ENCODE data around the gene DYSF. TPM values are rescaled to one million over a fixed set of nuclear protein-coding genes. Genes with fewer than 3 reads are reported as not detected.

DYSF gene
- total RNA-seq, 1 donor = 0.18 TPM

DNA sequence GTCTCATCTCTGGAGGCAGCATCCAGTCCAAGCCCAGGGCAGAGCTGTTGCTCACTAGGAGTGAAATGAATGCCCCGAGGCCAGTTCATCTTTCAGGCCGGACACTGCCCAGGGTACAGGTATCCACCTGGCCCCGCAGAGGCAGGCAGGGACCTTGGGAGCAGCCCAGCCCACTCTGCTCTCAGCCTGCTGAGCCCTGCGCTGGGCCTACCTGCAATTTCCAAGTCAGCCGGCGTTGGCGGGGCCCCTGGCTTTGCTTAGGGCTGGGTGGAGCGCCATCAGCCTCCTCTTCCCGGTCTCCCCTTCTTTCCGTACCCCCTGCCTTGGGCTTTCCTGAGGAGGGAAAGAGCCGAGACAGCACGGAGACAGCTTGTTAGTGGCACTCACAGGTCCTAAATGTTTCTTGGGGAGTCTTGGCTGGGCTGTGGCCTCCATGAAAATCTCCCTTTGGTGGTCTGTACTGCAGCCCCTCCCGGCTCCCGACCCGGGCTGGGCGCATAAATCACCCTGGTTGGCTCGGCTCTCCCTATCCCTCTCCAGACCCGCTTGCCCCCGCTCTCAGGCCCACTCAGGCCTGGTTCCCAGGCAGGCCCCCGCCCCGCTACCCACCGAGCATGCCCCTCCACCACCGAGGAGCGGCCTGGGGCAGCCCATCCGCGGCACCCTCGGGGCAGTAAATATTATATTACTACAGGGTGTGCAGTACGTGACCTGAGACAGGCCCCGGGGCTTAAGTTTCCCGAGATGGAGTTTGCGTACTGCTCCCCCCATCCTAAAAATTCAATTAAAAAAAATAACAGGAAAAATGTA lies 106.7 kb downstream of the DYSF start:
- no peak overlapping the region for H3K4me3 ChIP-seq (ENCODE audit: low read depth, low read length)
- TF ChIP-seq, protein P1, sequence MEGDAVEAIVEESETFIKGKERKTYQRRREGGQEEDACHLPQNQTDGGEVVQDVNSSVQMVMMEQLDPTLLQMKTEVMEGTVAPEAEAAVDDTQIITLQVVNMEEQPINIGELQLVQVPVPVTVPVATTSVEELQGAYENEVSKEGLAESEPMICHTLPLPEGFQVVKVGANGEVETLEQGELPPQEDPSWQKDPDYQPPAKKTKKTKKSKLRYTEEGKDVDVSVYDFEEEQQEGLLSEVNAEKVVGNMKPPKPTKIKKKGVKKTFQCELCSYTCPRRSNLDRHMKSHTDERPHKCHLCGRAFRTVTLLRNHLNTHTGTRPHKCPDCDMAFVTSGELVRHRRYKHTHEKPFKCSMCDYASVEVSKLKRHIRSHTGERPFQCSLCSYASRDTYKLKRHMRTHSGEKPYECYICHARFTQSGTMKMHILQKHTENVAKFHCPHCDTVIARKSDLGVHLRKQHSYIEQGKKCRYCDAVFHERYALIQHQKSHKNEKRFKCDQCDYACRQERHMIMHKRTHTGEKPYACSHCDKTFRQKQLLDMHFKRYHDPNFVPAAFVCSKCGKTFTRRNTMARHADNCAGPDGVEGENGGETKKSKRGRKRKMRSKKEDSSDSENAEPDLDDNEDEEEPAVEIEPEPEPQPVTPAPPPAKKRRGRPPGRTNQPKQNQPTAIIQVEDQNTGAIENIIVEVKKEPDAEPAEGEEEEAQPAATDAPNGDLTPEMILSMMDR (IDR thresholded peaks at IDR 0.05; ENCODE audit: insufficient read depth, low read length) = no peak
- no peak for DNase-seq (ENCODE audit: low read depth)

DNA sequence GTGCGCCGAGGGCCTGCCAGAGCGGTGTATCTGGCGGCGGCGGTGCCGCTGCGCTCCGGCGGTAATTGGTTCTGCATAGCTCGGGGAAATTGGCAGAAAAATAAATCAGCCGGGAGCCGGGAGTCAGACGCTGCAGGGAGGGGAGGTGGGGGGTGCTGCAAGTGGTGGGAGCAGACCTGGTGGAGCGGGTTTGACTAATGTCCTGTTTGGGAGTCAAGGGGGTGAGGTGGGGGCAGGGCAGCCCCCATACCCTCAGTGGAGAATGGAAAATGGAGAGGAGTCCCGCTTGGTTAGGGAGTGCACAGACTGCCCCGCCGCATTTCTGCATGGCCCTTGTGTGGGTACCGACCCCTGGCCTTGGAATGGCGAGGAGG lies 107.3 kb downstream of the DYSF start:
- no peak for DNase-seq (ENCODE audit: low read depth)
- TF ChIP-seq, protein P1 (IDR thresholded peaks at IDR 0.05; ENCODE audit: insufficient read depth, low read length) = no peak
- H3K4me3 ChIP-seq (ENCODE audit: low read depth, low read length) = no peak overlapping the region

- TF ChIP-seq, protein P1 (IDR thresholded peaks at IDR 0.05; ENCODE audit: insufficient read depth, low read length) = no peak
- DNase-seq (ENCODE audit: low read depth) = no peak
- no peak overlapping the region for H3K4me3 ChIP-seq (ENCODE audit: low read depth, low read length)
These were observed 108.3 kb downstream of the DYSF start for GRCh38 chr2:71561441-71562267.

- no peak for DNase-seq (ENCODE audit: low read depth)
- H3K4me3 ChIP-seq (ENCODE audit: low read depth, low read length) = no peak overlapping the region
- TF ChIP-seq, protein P1 (IDR thresholded peaks at IDR 0.05; ENCODE audit: insufficient read depth, low read length) = no peak
These were observed 109.2 kb downstream of the DYSF start for GRCh38 chr2:71562518-71562917.

- DNase-seq (ENCODE audit: low read depth) = no peak
- TF ChIP-seq, protein P1 (IDR thresholded peaks at IDR 0.05; ENCODE audit: insufficient read depth, low read length) = no peak
These were observed 110.5 kb downstream of the DYSF start for GRCh38 chr2:71563872-71564271.

GRCh38 chr2:71564361-71564760 lies 111.0 kb downstream of the DYSF start:
- TF ChIP-seq, protein P1 (IDR thresholded peaks at IDR 0.05; ENCODE audit: insufficient read depth, low read length) = no peak
- no peak for DNase-seq (ENCODE audit: low read depth)
- no peak overlapping the region for H3K4me3 ChIP-seq (ENCODE audit: low read depth, low read length)

More at GRCh38 chr2:71563872-71564271, 110.5 kb downstream of the DYSF start:
- no peak overlapping the region for H3K4me3 ChIP-seq (ENCODE audit: low read depth, low read length)

All from fibroblast of the aortic adventitia (primary cell).